GM23338 (cell line): ENCODE results near the gene PIP5K1C. TPM values are rescaled to one million over a fixed set of nuclear protein-coding genes. Genes with fewer than 3 reads are reported as not detected.

Experiments used
- ATAC-seq: fragments of 200-7000 bp; cut with Tn5 transposase; 3 replicates; pipeline ENCODE4 v1.9.1; 2020
- DNase-seq: peaks from one replicate; pipeline ENCODE4 v3.0.0-alpha.2; 2015; ENCODE audit warnings: low spot score
- H2AFZ ChIP-seq: fragments of 200-600 bp; sonication (generic); 2 replicates; pipeline ENCODE4 v1.8.0; 2016; ENCODE audit warnings: antibody characterized with exemption, mild to moderate bottlenecking, moderate library complexity
- H3F3A ChIP-seq: fragments of 200-600 bp; sonication (generic); replicated peaks from 2 replicates; pipeline ENCODE4 v1.8.0; 2017; ENCODE audit warnings: antibody characterized with exemption, mixed run types, low read depth
- H3K27ac ChIP-seq: fragments of 200-600 bp; sonication (generic); 2 replicates; pipeline ENCODE4 v1.6.1; 2016; ENCODE audit warnings: low read depth
- H3K27me3 ChIP-seq: fragments of 200-600 bp; sonication (generic); 2 replicates; pipeline ENCODE4 v1.8.0; 2016; ENCODE audit warnings: mild to moderate bottlenecking, mixed run types, moderate library complexity; ENCODE audit not compliant: insufficient read depth
- H3K36me3 ChIP-seq: fragments of 200-600 bp; sonication (generic); 2 replicates; pipeline ENCODE4 v1.8.0; 2016; ENCODE audit warnings: mild to moderate bottlenecking; ENCODE audit not compliant: insufficient read depth
- H3K4me1 ChIP-seq: fragments of 200-600 bp; sonication (generic); 2 replicates; pipeline ENCODE4 v1.8.0; 2016; ENCODE audit warnings: mild to moderate bottlenecking, moderate library complexity; ENCODE audit not compliant: insufficient read depth
- H3K4me2 ChIP-seq: fragments of 200-600 bp; sonication (generic); 2 replicates; pipeline ENCODE4 v1.7.1; 2017; ENCODE audit warnings: mixed run types
- H3K4me3 ChIP-seq: fragments of 200-600 bp; sonication (generic); 2 replicates; pipeline ENCODE4 v1.6.1; 2016; ENCODE audit warnings: mixed run types
- H3K79me2 ChIP-seq: fragments of 200-600 bp; sonication (generic); replicated peaks from 2 replicates; pipeline ENCODE4 v1.8.0; 2017; ENCODE audit warnings: mild to moderate bottlenecking; ENCODE audit not compliant: insufficient read depth
- H3K9me2 ChIP-seq: fragments of 200-600 bp; sonication (generic); 2 replicates; pipeline ENCODE4 v1.8.0; 2017; ENCODE audit not compliant: insufficient read depth
- H4K20me1 ChIP-seq: fragments of 200-600 bp; sonication (generic); replicated peaks from 2 replicates; pipeline ENCODE4 v1.8.0; 2017; ENCODE audit warnings: mild to moderate bottlenecking; ENCODE audit not compliant: insufficient read depth
- H3K27ac Mint-ChIP-seq: 2 replicates; pipeline ENCODE4 v1.8.0; 2020; ENCODE audit warnings: inconsistent platforms, mild to moderate bottlenecking, moderate library complexity, mixed read lengths
- H3K27me3 Mint-ChIP-seq: 3 replicates; pipeline ENCODE4 v1.8.0; 2022; ENCODE audit warnings: low read depth, mild to moderate bottlenecking, moderate library complexity, mixed read lengths, inconsistent platforms; ENCODE audit not compliant: insufficient read depth, poor library complexity
- H3K36me3 Mint-ChIP-seq: 3 replicates; pipeline ENCODE4 v1.8.0; 2021; ENCODE audit warnings: low read depth, mild to moderate bottlenecking, inconsistent platforms, moderate library complexity, mixed read lengths
- H3K4me1 Mint-ChIP-seq: 3 replicates; pipeline ENCODE4 v1.8.0; 2020; ENCODE audit warnings: mild to moderate bottlenecking, inconsistent platforms, mixed read lengths
- H3K4me3 Mint-ChIP-seq: 3 replicates; pipeline ENCODE4 v1.8.0; 2021; ENCODE audit warnings: moderate library complexity, mild to moderate bottlenecking, inconsistent platforms, mixed read lengths
- H3K9me3 Mint-ChIP-seq: 3 replicates; pipeline ENCODE4 v1.8.0; 2020; ENCODE audit warnings: moderate library complexity, mild to moderate bottlenecking, inconsistent platforms, mixed read lengths
- CREB1 ChIP-seq: fragments of 250-450 bp; sonication (Bioruptor Pico); IDR thresholded peaks from 2 replicates; pipeline ENCODE4 v1.5.0; 2020; ENCODE audit warnings: low read depth, mild to moderate bottlenecking, moderate library complexity
- EZH2phosphoT487 ChIP-seq: fragments of 200-600 bp; sonication (generic); IDR thresholded peaks from one replicate; pipeline ENCODE4 v1.8.1; 2018; ENCODE audit warnings: antibody characterized with exemption; ENCODE audit not compliant: unreplicated experiment
- NANOG ChIP-seq: IDR thresholded peaks from 2 replicates; pipeline ENCODE4 v1.6.1; 2016; ENCODE audit warnings: antibody characterized with exemption, borderline replicate concordance
- ZNF331 ChIP-seq: fragments of 250-450 bp; sonication (Bioruptor Pico); IDR thresholded peaks from 2 replicates; pipeline ENCODE4 v1.5.0; 2020; ENCODE audit warnings: low read depth, mild to moderate bottlenecking, moderate library complexity
- polyA plus RNA-seq: library from polyadenylated mRNA; unstranded; fragments of >200 nt; fragmentation: Nextera tagmentation; extraction: Ambion mirVana; gene quantifications from 2 replicates; pipeline ENCODE4 v1.2.1, GENCODE V29; 2016
- total RNA-seq: library from RNA; depleted of rRNA; stranded (reverse); fragments of >200 nt; shearing (Covaris generic); gene quantifications from 2 replicates; pipeline ENCODE4 v1.2.3, GENCODE V29; 2014
- TF ChIP-seq, protein P1 (sequence below): fragments of 250-450 bp; sonication (Bioruptor Pico); IDR thresholded peaks from 2 replicates; pipeline ENCODE4 v1.5.0; 2020; ENCODE audit warnings: mild to moderate bottlenecking, moderate library complexity
- TF ChIP-seq, protein P2 (sequence below), 2 experiments: fragments of 200-600 bp in 1 of 2; sonication (generic) in 1 of 2; conservative IDR thresholded peaks; 2 replicates each; pipeline versions ENCODE4 v1.5.1 to v1.6.1; 2016 to 2017; ENCODE audit warnings: antibody characterized with exemption in 2 of 2, low read depth in 2 of 2, mild to moderate bottlenecking in 2 of 2, moderate library complexity in 1 of 2

PIP5K1C gene
- total and polyA plus RNA-seq, 2 experiments from 2014 or later = 11.8 to 46.7 TPM

DNA sequence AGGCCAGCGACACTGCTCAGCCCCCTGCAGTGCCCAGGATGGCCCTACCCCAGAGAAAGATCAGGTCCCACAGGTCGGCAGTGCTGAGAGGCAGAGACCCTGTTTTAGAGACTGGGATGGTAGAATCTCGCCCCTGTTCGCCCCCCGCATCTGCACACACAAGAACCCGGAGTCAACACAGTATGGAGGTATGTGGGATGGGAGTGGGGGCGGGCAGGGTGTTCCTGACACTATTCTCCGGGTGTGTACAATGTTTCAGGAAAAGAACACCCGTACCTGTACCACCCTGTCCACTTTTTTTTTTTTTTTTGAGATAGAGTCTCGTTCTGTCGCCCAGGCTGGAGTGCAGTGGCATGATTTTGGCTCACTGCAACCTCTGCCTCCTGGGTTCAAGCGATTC is 19.3 kb downstream of the PIP5K1C start (continued):
- TF ChIP-seq, protein P1, sequence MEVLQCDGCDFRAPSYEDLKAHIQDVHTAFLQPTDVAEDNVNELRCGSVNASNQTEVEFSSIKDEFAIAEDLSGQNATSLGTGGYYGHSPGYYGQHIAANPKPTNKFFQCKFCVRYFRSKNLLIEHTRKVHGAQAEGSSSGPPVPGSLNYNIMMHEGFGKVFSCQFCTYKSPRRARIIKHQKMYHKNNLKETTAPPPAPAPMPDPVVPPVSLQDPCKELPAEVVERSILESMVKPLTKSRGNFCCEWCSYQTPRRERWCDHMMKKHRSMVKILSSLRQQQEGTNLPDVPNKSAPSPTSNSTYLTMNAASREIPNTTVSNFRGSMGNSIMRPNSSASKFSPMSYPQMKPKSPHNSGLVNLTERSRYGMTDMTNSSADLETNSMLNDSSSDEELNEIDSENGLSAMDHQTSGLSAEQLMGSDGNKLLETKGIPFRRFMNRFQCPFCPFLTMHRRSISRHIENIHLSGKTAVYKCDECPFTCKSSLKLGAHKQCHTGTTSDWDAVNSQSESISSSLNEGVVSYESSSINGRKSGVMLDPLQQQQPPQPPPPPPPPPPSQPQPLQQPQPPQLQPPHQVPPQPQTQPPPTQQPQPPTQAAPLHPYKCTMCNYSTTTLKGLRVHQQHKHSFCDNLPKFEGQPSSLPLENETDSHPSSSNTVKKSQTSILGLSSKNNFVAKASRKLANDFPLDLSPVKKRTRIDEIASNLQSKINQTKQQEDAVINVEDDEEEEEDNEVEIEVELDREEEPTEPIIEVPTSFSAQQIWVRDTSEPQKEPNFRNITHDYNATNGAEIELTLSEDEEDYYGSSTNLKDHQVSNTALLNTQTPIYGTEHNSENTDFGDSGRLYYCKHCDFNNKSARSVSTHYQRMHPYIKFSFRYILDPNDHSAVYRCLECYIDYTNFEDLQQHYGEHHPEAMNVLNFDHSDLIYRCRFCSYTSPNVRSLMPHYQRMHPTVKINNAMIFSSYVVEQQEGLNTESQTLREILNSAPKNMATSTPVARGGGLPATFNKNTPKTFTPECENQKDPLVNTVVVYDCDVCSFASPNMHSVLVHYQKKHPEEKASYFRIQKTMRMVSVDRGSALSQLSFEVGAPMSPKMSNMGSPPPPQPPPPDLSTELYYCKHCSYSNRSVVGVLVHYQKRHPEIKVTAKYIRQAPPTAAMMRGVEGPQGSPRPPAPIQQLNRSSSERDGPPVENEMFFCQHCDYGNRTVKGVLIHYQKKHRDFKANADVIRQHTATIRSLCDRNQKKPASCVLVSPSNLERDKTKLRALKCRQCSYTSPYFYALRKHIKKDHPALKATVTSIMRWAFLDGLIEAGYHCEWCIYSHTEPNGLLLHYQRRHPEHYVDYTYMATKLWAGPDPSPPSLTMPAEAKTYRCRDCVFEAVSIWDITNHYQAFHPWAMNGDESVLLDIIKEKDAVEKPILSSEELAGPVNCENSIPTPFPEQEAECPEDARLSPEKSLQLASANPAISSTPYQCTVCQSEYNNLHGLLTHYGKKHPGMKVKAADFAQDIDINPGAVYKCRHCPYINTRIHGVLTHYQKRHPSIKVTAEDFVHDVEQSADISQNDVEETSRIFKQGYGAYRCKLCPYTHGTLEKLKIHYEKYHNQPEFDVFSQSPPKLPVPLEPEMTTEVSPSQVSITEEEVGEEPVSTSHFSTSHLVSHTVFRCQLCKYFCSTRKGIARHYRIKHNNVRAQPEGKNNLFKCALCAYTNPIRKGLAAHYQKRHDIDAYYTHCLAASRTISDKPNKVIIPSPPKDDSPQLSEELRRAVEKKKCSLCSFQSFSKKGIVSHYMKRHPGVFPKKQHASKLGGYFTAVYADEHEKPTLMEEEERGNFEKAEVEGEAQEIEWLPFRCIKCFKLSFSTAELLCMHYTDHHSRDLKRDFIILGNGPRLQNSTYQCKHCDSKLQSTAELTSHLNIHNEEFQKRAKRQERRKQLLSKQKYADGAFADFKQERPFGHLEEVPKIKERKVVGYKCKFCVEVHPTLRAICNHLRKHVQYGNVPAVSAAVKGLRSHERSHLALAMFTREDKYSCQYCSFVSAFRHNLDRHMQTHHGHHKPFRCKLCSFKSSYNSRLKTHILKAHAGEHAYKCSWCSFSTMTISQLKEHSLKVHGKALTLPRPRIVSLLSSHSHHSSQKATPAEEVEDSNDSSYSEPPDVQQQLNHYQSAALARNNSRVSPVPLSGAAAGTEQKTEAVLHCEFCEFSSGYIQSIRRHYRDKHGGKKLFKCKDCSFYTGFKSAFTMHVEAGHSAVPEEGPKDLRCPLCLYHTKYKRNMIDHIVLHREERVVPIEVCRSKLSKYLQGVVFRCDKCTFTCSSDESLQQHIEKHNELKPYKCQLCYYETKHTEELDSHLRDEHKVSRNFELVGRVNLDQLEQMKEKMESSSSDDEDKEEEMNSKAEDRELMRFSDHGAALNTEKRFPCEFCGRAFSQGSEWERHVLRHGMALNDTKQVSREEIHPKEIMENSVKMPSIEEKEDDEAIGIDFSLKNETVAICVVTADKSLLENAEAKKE (CRISPR knock-in tag) = no peak
- TF ChIP-seq EZH2phosphoT487 (no peak), ZNF331 (CRISPR knock-in tag) (no peak)

DNA sequence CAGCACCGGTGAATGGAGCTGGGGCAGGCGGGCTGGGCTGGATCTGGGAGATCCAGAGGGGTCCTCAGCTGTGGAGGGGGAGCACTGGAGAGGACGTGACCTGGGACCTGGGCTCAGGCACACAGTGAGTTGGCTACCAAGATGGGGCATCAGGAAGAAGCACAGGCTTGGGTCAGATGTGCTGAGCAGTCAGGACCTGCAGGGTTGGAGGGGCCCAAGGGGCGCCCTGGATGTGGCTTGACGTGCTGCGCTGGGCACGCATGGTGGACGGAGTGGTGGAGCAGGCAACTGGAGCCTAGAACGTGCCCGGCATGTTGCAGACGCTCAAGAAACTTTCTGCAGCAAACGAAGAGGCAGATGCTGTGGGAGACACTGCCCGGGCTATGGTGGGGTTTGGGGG is 20.7 kb downstream of the PIP5K1C start:
- Histone ChIP-seq H3K9me2 (no peaks in the 10 kb centered on the region), H3K4me3 (no peak overlapping the region), H3K27ac (no peak overlapping the region), H3K27me3 (no peaks in the 10 kb centered on the region), H3F3A (peaks cover 10% of the 10 kb centered on the region), H3K79me2 (peaks cover 45% of the 10 kb centered on the region), H3K36me3 (no peaks in the 10 kb centered on the region), H3K4me1 (peaks cover 22% of the 10 kb centered on the region), H4K20me1 (peaks cover 3% of the 10 kb centered on the region; the same call in 1 of the 2 replicates), H3K4me2 (no peak overlapping the region), H2AFZ (no peak overlapping the region)
- H3K4me1 Mint-ChIP-seq = peaks cover 25% of the 10 kb centered on the region
- no peak overlapping the region for H3K4me3 Mint-ChIP-seq
- H3K36me3 Mint-ChIP-seq = peaks cover 27% of the 10 kb centered on the region
- H3K9me3 Mint-ChIP-seq = peaks cover 12% of the 10 kb centered on the region
- ATAC-seq (no peak), DNase-seq (no peak)
- peaks cover 15% of the 10 kb centered on the region for H3K27me3 Mint-ChIP-seq
- TF ChIP-seq ZNF331 (CRISPR knock-in tag) (no peak), NANOG (no peak), CREB1 (no peak), EZH2phosphoT487 (no peak)
- TF ChIP-seq, protein P2, sequence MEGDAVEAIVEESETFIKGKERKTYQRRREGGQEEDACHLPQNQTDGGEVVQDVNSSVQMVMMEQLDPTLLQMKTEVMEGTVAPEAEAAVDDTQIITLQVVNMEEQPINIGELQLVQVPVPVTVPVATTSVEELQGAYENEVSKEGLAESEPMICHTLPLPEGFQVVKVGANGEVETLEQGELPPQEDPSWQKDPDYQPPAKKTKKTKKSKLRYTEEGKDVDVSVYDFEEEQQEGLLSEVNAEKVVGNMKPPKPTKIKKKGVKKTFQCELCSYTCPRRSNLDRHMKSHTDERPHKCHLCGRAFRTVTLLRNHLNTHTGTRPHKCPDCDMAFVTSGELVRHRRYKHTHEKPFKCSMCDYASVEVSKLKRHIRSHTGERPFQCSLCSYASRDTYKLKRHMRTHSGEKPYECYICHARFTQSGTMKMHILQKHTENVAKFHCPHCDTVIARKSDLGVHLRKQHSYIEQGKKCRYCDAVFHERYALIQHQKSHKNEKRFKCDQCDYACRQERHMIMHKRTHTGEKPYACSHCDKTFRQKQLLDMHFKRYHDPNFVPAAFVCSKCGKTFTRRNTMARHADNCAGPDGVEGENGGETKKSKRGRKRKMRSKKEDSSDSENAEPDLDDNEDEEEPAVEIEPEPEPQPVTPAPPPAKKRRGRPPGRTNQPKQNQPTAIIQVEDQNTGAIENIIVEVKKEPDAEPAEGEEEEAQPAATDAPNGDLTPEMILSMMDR (conservative IDR thresholded peaks at IDR 0.05; ENCODE audit: low read depth in 2 of 2) = no peak
- no peak overlapping the region for H3K27ac Mint-ChIP-seq
